Natural killer cell treated with Interleukin-12 subunit alpha and Interleukin-12 subunit beta and Interleukin-15 and Interleukin-18, amount 100 ng/mL, for 72 hours (primary cell): ENCODE measurements around the gene CELF2. TPM values are rescaled to one million over a fixed set of nuclear protein-coding genes. Genes with fewer than 3 reads are reported as not detected.

Experiments
- ATAC-seq, 2 donors: fragments of 150-1000 bp; cut with Tn5 transposase in 1 of 2; sonication (Bioruptor Pico), chemical (Tn5 transposase) in 1 of 2; 2 replicates each; pipeline ENCODE4 v1.10.0; 2021
- DNase-seq: peaks from one replicate; pipeline ENCODE4 v3.0.0; 2022; ENCODE audit warnings: low spot score
- H3K27ac Mint-ChIP-seq, 2 donors: 1 replicate in 1 of 2; 2 replicates in 1 of 2; pipeline ENCODE4 v1.8.0; 2022; ENCODE audit warnings: mixed read lengths in 2 of 2, mild to moderate bottlenecking in 1 of 2, moderate library complexity in 1 of 2
- H3K27me3 Mint-ChIP-seq, 2 donors: 1 replicate in 1 of 2; 2 replicates in 1 of 2; pipeline ENCODE4 v1.8.0; 2022; ENCODE audit warnings: mixed read lengths in 2 of 2
- H3K36me3 Mint-ChIP-seq: one replicate; pipeline ENCODE4 v1.8.0; 2022; ENCODE audit warnings: mixed read lengths
- H3K4me1 Mint-ChIP-seq, 2 donors: 1 replicate in 1 of 2; 2 replicates in 1 of 2; pipeline ENCODE4 v1.8.0; 2022; ENCODE audit warnings: low read depth in 2 of 2, mixed read lengths in 2 of 2, mild to moderate bottlenecking in 1 of 2
- H3K4me3 Mint-ChIP-seq: one replicate; pipeline ENCODE4 v1.8.0; 2022; ENCODE audit warnings: mixed read lengths
- H3K9me3 Mint-ChIP-seq: 2 replicates; pipeline ENCODE4 v1.8.0; 2022; ENCODE audit warnings: mixed read lengths
- total RNA-seq, 2 donors: library from RNA; stranded (reverse); gene quantifications; one replicate each; pipeline ENCODE4 v1.2.3, GENCODE V29; 2022

CELF2 gene
- total RNA-seq, 2 donors from 2014 or later = 185 to 208 TPM

DNA sequence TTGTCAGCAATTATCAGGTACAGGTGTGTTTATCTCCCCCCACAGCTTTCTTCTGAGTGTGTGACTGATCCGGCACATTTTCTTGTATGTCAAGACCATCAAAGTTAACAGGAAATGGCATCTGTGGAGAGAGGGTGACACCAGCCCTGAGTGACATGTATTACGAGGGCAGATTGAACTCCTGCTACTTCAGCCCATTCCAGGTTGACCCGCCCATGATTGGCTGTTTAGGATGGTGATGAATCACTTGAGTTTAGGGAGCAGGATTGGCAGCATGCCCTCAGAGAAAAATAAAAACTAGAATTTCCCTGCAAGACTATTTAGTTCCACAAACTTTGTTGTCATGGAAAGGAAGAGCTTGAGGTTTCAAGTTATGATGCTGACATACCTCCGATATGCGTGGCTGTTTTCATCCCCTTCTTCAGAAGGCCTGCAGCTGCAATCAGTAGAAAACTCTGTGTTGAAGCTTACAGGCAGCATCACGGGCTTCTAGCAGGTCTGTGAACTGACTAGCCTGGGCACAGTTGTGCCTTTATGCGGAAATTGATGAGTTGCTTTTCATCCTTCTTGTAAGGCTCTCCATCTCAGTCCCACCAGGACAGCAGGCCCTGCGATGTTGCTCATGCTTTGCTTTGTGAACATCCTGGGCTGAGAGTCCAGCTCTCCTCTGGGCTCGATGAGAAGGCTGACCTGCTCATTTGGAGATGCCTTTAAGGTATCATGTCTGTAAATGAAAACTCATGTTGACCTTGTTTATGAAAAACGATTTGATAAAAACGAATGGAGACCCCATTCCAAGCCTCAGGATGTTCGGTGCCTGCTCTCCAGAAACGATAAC is 8.0 kb upstream of the CELF2 start:
- H3K27me3 Mint-ChIP-seq = peaks cover 55 to 77% of the 10 kb centered on the region in 2 donors
- H3K9me3 Mint-ChIP-seq = no peaks in the 10 kb centered on the region
- peaks cover 3 to 9% of the 10 kb centered on the region in 2 donors for H3K4me1 Mint-ChIP-seq
- no peak overlapping the region for H3K27ac Mint-ChIP-seq
- no peak for DNase-seq
- ATAC-seq = no peak
- no peaks in the 10 kb centered on the region for H3K36me3 Mint-ChIP-seq
- no peak overlapping the region for H3K4me3 Mint-ChIP-seq

DNA sequence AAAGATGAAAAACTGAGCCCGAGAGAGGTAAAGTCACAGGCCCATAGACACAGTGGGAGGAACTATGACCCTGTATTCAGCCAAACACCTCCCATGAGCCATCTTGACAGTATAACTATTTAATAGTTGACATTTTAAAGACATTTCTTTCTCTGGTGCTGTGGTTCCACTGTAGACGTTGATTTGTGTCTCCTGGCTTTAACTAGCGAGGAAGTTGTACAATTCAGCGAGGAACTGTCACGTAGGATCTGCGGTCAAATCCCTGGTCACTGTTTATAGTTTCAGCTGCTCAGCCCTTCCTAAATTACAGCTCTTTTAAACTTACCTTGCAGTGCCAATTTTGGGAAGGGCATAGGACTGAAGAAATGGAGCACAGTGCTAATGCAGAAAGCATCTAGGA is 7.1 kb upstream of the CELF2 start:
- Mint-ChIP-seq H3K9me3 (no peaks in the 10 kb centered on the region), H3K4me3 (no peak overlapping the region), H3K4me1 (peaks cover 3 to 9% of the 10 kb centered on the region in 2 donors), H3K27ac (no peak overlapping the region), H3K27me3 (peaks cover 55 to 77% of the 10 kb centered on the region in 2 donors), H3K36me3 (no peaks in the 10 kb centered on the region)
- DNase-seq (no peak), ATAC-seq (no peak)

DNA sequence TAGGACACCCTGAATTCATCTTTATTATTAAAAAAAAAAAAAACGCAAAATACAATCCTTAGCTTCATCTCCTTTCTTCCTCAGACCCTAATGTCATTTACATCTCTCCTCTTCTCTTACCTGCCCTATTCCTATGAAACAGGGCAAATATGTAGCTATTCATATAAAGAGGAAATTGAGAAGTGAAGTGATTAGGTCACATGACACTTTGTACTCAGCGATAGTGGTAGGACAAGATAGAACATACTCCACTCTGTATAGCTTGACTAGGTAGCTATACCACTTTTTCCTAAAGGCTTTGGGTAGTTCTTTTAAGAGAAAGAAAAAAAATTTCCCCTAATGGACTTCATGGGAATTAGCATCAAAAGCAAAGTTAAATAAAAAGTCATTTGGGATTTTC is 6.2 kb upstream of the CELF2 start:
- ATAC-seq (no peak), DNase-seq (no peak)
- Mint-ChIP-seq H3K27me3 (peaks cover 51 to 74% of the 10 kb centered on the region in 2 donors), H3K27ac (no peak overlapping the region), H3K4me3 (no peak overlapping the region), H3K36me3 (no peaks in the 10 kb centered on the region), H3K4me1 (peaks cover 3 to 9% of the 10 kb centered on the region in 2 donors), H3K9me3 (no peaks in the 10 kb centered on the region)

DNA sequence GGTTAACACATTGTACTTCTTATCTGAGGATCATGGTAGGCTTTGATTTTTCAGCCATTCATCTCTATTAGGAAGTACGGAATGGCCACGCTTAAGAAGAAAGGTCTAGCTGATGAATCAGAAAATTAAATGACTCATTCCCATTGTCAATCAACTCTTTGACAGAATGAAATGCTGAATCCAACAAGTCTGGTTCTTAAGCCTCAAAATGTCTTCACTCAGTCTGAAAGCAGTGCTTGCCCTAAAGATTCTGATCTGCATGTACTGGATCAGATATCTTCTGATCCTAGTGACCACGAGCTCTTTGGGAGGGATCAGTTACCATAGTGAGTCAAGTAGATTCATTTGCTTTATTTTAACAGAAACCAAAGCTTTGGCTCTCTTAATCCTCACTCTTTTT is 5.7 kb upstream of the CELF2 start:
- ATAC-seq (no peak), DNase-seq (no peak)
- Mint-ChIP-seq H3K27me3 (peaks cover 53 to 79% of the 10 kb centered on the region in 2 donors), H3K9me3 (no peaks in the 10 kb centered on the region), H3K27ac (no peak overlapping the region), H3K4me3 (no peak overlapping the region), H3K36me3 (no peaks in the 10 kb centered on the region), H3K4me1 (peaks cover 3 to 9% of the 10 kb centered on the region in 2 donors)

DNA sequence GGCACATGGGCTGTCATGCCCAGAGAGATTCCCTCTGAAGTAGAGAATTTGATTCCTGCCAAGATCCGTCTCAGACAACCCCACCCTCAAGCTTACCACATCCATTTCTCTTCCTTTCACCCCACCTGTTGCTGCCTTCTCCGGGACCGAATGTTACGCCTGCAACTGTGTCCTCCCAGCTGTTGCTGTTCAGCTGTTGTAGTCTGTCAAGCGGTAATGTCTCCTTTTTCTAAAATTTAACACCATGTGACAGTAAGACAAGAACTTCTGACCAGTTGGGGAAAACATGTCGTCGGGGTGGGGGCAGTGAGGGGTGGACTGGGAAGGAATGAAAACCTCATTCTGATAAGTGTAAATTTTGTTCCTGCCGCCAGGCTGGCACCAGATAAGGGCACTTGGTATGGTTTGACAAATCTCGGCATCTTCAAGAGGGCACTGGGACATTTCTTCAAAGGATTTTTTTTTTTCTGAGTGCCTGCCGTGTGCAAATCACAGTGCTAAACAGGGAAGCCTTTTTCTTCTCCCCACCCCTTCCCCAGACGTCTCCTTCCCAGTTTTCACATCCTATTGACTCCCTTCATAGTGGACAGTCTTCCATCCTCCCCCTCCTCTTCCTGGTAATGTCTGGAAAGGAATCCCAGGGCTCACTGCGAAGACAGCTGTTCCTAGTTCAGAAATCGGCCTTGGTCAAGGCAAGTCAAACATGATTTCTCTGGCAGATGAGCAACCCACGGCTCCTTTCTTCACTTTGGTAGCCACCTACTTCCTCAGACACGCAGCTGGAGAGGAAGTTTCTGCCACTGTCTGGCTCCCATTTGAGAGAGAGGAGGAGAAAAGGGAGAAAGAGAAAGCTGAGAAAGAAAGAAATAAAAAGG is 5.0 kb upstream of the CELF2 start:
- no peak for DNase-seq
- no peaks in the 10 kb centered on the region for H3K9me3 Mint-ChIP-seq
- no peaks in the 10 kb centered on the region for H3K36me3 Mint-ChIP-seq
- H3K27ac Mint-ChIP-seq = no peak overlapping the region
- peaks cover 57 to 82% of the 10 kb centered on the region in 2 donors for H3K27me3 Mint-ChIP-seq
- no peak for ATAC-seq
- no peak overlapping the region for H3K4me3 Mint-ChIP-seq
- peaks cover 6 to 9% of the 10 kb centered on the region in 2 donors for H3K4me1 Mint-ChIP-seq

DNA sequence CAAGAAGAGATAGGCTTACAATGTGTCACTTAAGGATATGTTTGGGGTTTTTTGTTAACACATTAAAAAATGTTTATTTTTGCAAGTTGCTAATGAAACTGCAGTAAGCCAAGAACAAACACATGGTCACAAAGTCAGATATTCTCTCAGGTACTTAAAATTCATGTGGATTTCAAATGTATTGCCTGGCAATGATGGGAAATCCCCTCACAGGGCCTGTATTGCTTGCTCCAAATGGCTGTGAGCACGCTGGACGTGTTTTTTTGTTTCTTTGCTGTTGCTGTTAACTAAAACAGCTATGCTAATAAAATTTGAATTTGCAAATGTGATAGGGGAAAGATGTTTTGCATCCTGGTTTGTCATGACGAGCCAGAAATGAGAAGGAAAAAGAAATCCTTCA is 3.8 kb upstream of the CELF2 start:
- no peak overlapping the region for H3K27ac Mint-ChIP-seq
- no peak overlapping the region for H3K4me3 Mint-ChIP-seq
- peaks cover 2% of the 10 kb centered on the region for H3K36me3 Mint-ChIP-seq
- no peak for ATAC-seq
- no peak for DNase-seq
- H3K4me1 Mint-ChIP-seq = peaks cover 3 to 8% of the 10 kb centered on the region in 2 donors
- H3K27me3 Mint-ChIP-seq = peaks cover 50 to 78% of the 10 kb centered on the region in 2 donors
- H3K9me3 Mint-ChIP-seq = no peaks in the 10 kb centered on the region

DNA sequence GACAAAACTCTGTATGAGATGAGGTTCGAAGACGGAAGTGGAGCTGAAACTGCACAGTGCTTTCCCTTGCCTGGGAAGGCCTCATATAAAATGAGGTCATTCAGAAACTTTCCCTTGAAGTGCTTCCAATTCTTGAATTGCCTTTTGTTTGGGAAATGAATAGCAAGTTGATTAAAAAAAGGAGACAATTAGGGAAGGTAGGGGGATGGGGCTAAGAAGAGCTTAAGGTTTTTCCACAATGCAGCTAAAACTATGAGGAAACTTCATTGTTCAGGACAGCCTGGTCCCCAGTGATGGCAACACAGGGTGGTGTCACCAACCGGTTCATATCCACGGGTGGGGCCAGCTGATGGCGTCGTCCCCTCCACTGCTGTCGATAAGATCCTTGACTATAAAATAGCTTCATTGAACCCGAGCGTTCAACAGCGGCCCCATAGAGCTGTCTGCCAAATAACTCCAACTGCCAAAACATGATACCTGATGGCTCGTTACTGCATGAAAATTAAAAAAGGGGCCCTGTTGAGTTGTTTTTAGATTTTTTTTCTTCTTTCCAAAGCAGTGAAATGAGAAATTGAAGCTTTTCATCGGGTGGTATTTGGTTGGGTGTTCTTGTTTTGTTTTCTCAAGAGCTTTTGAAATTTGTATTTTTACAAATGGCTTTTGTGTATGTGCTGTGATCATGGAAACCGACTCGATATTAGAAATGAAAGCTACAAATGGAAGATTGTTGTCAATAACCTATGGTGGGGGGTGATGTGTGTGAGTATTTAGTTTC is 2.8 kb upstream of the CELF2 start:
- Mint-ChIP-seq H3K27me3 (peaks cover 52 to 80% of the 10 kb centered on the region in 2 donors), H3K4me3 (no peak overlapping the region), H3K4me1 (peaks cover 9 to 11% of the 10 kb centered on the region in 2 donors), H3K27ac (no peak overlapping the region), H3K9me3 (no peaks in the 10 kb centered on the region), H3K36me3 (peaks cover 5% of the 10 kb centered on the region)
- DNase-seq = no peak
- no peak for ATAC-seq

DNA sequence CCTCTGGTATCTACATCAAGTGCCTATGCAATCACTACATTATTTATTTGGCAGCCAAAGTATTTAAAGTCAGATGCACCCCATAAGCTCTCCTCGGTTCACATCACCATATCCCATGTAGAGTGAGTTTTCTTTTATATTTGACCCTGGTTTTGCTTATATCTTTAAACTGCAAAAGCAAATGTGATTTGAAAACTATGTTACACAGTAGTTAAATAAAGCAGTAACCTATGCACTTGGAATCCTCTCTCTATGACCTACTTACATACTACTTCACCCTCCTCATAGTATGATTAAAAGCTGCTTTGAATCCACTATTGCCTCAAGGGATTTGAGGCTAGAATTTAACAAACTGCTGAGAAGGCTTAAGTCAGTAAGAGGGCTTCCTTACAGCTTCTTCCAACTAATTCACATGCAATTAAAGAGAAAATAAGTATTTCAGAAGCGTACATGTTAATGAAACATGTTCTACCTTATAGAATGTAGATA is 2.2 kb upstream of the CELF2 start:
- no peak for ATAC-seq
- peaks cover 55 to 82% of the 10 kb centered on the region in 2 donors for H3K27me3 Mint-ChIP-seq
- peaks cover 9 to 11% of the 10 kb centered on the region in 2 donors for H3K4me1 Mint-ChIP-seq
- no peak overlapping the region for H3K27ac Mint-ChIP-seq
- H3K9me3 Mint-ChIP-seq = no peaks in the 10 kb centered on the region
- DNase-seq = no peak
- peaks cover 5% of the 10 kb centered on the region for H3K36me3 Mint-ChIP-seq
- H3K4me3 Mint-ChIP-seq = no peak overlapping the region

DNA sequence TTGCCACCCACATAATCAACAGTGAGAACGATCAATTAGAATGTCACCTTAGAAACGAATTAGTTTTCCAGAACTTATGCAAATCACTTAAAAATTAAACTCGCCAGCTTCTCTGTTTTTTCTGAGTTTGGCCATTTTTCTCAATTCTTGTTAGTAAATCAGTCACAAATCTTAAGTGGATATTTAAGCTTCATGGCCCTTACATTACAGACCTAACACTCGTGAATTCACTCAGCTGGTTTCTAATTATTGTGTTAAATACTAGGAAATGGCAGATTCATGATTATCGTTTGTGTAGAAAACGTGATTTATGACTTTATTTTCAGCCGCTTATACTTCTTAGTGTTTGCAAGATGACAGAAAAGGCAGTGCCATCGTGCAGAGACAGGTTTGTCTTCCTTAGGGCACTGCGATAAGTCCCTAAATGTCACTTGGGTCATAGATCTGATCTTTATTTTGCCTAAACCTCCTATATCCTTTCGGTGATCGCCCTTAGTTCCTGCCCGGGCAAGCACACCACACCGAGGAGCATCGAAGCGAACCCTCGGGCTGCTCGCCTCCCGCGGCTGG is 587 bp upstream of the CELF2 start:
- H3K27me3 Mint-ChIP-seq = peaks cover 51 to 83% of the 10 kb centered on the region in 2 donors
- H3K9me3 Mint-ChIP-seq = no peaks in the 10 kb centered on the region
- peak overlapping the region; percentile 66 for H3K4me3 Mint-ChIP-seq
- no peak overlapping the region for H3K27ac Mint-ChIP-seq
- peaks cover 5% of the 10 kb centered on the region for H3K36me3 Mint-ChIP-seq
- DNase-seq (no peak), ATAC-seq (peak in 1 of 2 donors; percentile 55)
- H3K4me1 Mint-ChIP-seq = peaks cover 9 to 11% of the 10 kb centered on the region in 2 donors

DNA sequence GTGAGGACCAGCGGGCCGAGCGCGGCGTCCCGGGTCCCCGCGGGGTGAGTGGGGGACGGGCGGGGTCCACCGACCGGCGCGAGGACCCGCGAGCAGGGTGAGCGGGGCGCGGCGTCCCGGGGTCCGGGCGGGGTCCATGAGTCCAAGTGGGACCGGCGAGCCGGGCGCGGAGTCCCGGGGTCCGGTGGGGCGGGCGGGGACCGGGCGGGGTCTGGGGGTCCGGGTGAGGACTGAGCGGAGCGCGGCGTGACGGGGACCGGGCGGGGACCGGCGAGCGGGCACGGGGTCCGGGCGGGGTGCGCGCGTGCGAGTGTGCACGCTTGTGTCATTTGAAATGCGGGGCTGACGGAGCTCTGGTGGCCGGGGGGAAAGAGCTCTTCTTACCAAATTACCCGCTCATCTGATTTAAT is 765 bp downstream of the CELF2 start:
- peaks cover 5% of the 10 kb centered on the region for H3K36me3 Mint-ChIP-seq
- peaks cover 51 to 81% of the 10 kb centered on the region in 2 donors for H3K27me3 Mint-ChIP-seq
- peak overlapping the region in 1 of 2 donors; percentile 28 for H3K27ac Mint-ChIP-seq
- H3K4me3 Mint-ChIP-seq = peak overlapping the region; percentile 62
- DNase-seq = no peak
- peak; percentile 32 to 46 for ATAC-seq
- no peaks in the 10 kb centered on the region for H3K9me3 Mint-ChIP-seq
- peaks cover 8 to 9% of the 10 kb centered on the region in 2 donors for H3K4me1 Mint-ChIP-seq

DNA sequence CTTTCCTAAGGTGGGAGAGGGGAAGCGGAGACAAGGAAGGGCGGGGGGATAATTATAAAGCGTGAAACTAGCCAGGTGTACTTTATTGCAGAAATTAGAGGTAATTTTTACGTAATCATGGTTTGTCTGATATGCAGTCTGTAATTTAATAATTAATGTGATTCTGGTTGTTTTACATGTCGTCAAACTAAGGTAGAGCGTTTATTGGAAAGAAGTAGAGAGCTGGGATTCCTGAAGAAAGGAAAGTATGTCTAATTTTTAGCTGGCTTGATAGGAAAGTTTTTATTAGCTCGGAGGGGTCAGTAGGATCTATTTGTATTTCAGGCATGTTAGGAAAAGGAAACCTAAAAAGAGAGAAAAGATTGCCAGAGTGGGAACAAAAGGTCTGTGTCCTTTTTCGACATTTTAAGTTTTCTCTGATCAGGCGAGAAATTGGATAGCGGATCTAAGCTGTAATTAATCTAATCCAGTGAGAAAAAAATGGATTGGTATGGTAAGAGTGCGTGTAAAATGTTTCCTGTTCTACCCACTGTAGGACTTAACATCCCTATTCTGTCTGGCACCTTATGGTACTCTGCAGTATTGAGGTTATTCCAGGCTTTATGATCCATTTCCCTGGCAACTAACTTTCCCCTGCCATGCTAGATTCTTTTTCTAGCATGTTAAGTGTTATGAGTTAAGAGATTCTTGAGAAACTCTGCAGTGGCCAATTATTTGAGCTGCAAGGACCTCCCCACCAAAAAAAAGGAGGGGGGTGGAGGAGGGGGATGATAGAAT is 1.4 kb downstream of the CELF2 start:
- H3K27ac Mint-ChIP-seq = peak overlapping the region in 1 of 2 donors; percentile 28
- no peaks in the 10 kb centered on the region for H3K9me3 Mint-ChIP-seq
- DNase-seq (no peak), ATAC-seq (no peak)
- H3K27me3 Mint-ChIP-seq = peaks cover 48 to 75% of the 10 kb centered on the region in 2 donors
- H3K4me3 Mint-ChIP-seq = peak overlapping the region; percentile 62
- H3K4me1 Mint-ChIP-seq = peaks cover 8 to 9% of the 10 kb centered on the region in 2 donors
- H3K36me3 Mint-ChIP-seq = peaks cover 5% of the 10 kb centered on the region

DNA sequence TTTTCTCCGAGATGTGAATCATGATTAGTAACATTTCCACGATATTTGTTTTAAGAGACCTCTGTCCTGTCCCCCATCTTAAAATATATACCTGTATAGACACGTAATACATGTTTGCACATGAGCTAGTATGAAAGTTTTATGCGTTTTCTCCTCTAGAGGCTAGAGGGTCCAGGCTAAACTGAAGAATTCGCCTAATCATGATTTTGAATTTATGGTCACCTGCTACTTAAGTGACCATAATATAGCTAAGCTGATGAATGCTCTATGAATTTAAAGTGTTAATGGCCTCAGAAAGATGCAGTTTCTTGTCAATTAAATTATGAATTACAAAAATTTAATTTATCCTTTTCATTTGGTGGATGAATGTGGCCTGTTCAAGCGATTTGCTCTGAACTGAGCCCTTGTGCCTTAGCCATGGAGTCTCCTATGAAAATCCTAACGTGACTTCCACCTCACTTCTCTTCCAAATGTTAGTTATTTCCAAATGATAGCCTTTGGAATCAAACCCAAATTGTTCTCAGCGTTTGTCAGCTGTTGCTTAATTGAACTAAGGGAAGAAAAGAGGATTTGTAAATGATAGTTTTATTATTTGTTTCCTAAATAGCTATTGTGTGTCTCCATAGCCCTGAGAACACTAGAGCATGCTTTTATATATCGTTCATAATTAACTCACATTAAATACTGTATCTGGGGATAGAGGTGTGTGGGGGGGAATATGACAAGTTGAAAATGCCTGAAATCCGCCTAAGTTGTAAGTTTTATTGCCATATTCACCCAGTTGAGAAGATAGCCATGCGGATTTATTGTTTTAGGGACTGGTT is 2.3 kb downstream of the CELF2 start:
- Mint-ChIP-seq H3K9me3 (no peaks in the 10 kb centered on the region), H3K27me3 (peaks cover 42 to 66% of the 10 kb centered on the region in 2 donors), H3K27ac (no peak overlapping the region), H3K4me3 (peak overlapping the region; percentile 62), H3K36me3 (peaks cover 5% of the 10 kb centered on the region), H3K4me1 (peaks cover 8 to 9% of the 10 kb centered on the region in 2 donors)
- no peak for DNase-seq
- ATAC-seq = no peak
